VCaP (cell line): Measurements from ENCODE around the gene LRAT.
"Not testable (repeated sequence)": the region's sequence is repeated elsewhere in the genome, so short reads cannot be mapped to it uniquely, and the experiment has no call there.

Source experiments
- H3K27ac ChIP-seq: fragments of 450-650 bp; 2 replicates; pipeline ENCODE4 v1.5.1; 2017
- CTCF ChIP-seq: fragments of 450-650 bp; conservative IDR thresholded peaks from 2 replicates; pipeline ENCODE4 v1.5.1; 2017; ENCODE audit warnings: mild to moderate bottlenecking, moderate library complexity

LRAT gene

GRCh38 chr4:154720618-154721267 is 23.1 kb upstream of the LRAT start:
- TF ChIP-seq CTCF: no peak
- no peak overlapping the region for H3K27ac ChIP-seq

DNA sequence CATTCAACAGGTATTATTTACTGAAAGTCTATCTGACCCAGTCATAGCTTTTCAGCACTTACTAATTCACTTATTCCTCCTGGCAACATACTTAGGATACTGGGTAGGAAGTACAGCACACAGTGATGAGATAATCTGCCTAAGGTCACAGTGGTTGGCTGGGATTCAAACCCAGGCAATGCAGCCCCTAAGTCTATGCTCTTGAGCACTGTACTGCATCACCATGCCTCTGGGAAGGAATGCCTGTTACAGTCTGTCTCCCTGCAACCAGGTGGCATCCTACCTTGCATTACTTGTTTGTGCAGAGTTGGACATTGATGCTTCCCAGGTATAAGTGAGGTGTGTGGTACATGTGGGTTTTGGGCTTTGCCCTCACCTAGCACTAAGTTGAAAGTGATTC is 21.5 kb upstream of the LRAT start:
- H3K27ac ChIP-seq: no peak overlapping the region
- TF ChIP-seq CTCF: no peak

GRCh38 chr4:154723601-154724000 is 20.2 kb upstream of the LRAT start:
- H3K27ac ChIP-seq: not testable (repeated sequence)

GRCh38 chr4:154727540-154727939 is 16.3 kb upstream of the LRAT start:
- TF ChIP-seq CTCF: no peak
- H3K27ac ChIP-seq: no peak overlapping the region

GRCh38 chr4:154731756-154732155 is 12.0 kb upstream of the LRAT start:
- TF ChIP-seq CTCF: no peak
- H3K27ac ChIP-seq: no peak overlapping the region

DNA sequence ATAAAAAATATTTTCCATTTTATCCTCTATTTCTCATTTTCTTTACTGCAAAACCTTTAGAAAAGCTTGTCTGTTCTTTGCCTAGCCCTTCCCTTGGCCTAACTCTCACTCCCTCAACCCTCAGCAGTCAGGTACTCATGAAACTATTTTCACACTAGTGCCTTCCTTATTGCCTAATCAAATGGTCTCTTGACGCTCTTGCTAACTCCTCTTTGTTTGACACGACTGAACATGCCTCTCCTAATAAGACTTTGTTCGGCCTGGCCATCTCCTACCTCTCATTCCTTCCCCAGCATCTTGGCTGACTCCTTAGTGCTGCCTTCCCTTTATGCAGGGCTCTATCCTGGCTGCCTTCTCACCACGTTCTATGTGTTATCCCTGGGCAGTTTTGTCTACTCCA is 11.1 kb upstream of the LRAT start:
- no peak overlapping the region for H3K27ac ChIP-seq
- no peak for TF ChIP-seq CTCF

DNA sequence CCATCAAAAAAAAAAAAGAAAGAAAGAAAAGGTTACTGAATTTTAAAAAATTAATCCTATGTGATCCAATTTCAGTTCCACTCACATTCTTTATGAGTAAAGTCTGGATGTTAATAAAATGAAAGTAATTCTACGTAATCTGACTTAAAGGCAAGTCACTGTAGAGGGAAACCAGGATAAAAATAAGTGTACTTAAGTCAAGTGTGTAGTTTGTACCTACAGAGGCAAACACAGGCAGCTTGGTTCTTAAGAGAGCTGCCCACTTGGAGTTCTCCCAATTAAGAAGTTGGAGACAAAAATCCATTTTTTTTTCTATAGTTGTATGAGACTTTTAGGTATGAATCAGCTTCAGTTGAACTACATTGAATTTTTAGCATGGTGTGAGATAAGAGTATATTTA is 7.0 kb upstream of the LRAT start:
- no peak for TF ChIP-seq CTCF
- H3K27ac ChIP-seq: no peak overlapping the region

DNA sequence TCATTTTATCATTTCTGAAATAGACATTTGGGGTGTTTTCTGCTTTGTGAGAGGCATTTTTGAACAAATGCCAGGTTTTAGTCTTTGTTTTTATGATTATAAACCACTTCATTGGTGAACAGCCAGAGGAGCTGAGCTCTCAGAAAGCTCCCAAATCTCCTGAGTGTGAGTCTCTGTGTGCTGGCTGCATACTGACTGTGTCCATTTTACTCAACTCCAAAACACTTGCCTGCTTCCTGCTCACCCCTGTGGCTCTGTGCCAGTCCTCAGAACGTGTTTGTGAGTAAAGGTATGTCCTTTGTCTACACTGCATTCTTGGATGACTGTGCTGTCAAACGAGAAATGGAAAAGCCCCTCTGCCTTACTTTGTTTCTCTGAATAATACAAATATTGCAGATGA is 5.4 kb upstream of the LRAT start:
- no peak for TF ChIP-seq CTCF
- H3K27ac ChIP-seq: peak overlapping the region; percentile 52
